T-helper 1 cell treated with Interleukin-12 subunit alpha and Interleukin-12 subunit beta and Interleukin-4 antibody, amounts not matched to agents 30 μg/mL and 1 μg/mL, for 36 hours (primary cell): ENCODE measurements around the gene PLAC1.

Source experiments
- H3K27ac Mint-ChIP-seq: one replicate; pipeline ENCODE4 v1.8.0; 2021; ENCODE audit warnings: mild to moderate bottlenecking, mixed read lengths
- H3K27me3 Mint-ChIP-seq: one replicate; pipeline ENCODE4 v1.8.0; 2021; ENCODE audit warnings: low read depth, mixed read lengths
- H3K36me3 Mint-ChIP-seq: one replicate; pipeline ENCODE4 v1.8.0; 2021; ENCODE audit warnings: low read depth, mixed read lengths
- H3K4me1 Mint-ChIP-seq: one replicate; pipeline ENCODE4 v1.8.0; 2021; ENCODE audit warnings: low read depth, mixed read lengths
- H3K4me3 Mint-ChIP-seq: one replicate; pipeline ENCODE4 v1.8.0; 2021; ENCODE audit warnings: mild to moderate bottlenecking, moderate library complexity, mixed read lengths
- H3K9me3 Mint-ChIP-seq: one replicate; pipeline ENCODE4 v1.8.0; 2021; ENCODE audit warnings: mixed read lengths

The PLAC1 gene

DNA sequence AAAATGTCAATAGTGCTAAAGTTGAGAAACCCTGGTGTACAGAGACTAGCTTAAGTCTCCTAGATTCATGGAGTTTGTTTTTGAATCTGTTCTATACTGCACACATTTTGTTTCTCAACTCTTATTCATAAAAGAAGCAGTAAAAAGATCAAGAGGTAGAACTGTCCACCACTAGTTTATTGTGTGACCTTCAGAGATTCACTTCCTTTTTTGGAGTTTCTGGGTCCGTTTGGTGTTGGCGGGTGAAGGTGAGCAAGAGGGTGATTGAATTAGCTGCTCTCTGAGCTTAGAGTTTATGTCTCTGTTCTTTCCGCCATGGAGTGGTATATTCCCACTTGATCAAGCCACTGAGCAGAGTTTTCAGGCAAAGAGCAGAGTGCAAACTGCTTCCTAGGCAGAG is 21.4 kb upstream of the PLAC1 start:
- Mint-ChIP-seq H3K36me3 (peaks cover 1% of the 10 kb centered on the region), H3K9me3 (no peaks in the 10 kb centered on the region), H3K4me3 (no peak overlapping the region), H3K27me3 (no peaks in the 10 kb centered on the region), H3K27ac (no peak overlapping the region), H3K4me1 (no peaks in the 10 kb centered on the region)

DNA sequence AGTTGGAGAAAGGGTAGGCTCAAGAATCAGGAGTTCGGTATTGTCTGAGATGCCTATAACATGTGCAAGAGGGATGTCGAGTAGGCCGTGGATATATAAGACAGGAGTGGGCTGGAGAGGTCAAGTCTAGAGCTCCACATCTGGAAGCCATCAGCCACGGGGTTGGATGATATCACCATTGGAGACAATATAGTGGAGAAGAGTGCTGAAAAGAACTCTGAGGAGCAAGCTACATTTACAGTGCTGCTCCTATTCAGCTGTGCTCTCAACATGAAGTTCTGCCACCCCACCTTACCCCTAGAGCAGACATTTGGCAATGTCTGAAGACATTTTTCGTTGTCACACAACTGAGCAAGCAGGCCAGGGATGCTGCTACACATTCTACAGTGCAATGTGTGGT is 20.9 kb upstream of the PLAC1 start:
- Mint-ChIP-seq H3K4me3 (no peak overlapping the region), H3K9me3 (no peaks in the 10 kb centered on the region), H3K27ac (no peak overlapping the region), H3K36me3 (peaks cover 1% of the 10 kb centered on the region), H3K4me1 (no peaks in the 10 kb centered on the region), H3K27me3 (no peaks in the 10 kb centered on the region)

- no peak overlapping the region for H3K4me3 Mint-ChIP-seq
- peaks cover 1% of the 10 kb centered on the region for H3K36me3 Mint-ChIP-seq
- H3K9me3 Mint-ChIP-seq: no peaks in the 10 kb centered on the region
- H3K27me3 Mint-ChIP-seq: no peaks in the 10 kb centered on the region
- no peak overlapping the region for H3K27ac Mint-ChIP-seq
- no peaks in the 10 kb centered on the region for H3K4me1 Mint-ChIP-seq
These were observed 19.1 kb upstream of the PLAC1 start for GRCh38 chrX:134677332-134677731.

DNA sequence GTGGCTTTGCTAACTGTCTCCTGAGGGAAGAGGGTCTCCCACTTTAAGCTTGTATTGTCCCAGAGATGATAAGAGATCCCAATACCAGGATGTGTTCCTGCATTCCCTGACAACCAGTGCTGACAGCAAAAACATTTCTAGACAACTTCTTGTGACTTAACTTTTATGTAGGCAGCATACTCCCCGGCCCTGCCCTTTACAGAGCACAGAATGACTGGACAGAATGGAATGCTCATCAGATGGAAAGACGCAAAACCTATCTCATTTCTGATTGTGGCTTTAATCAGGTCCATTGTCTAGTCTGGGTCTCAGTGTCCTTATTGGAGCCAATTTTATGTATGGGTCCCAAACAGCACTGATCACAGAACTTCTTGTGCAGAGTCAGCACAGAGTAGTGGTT is 18.2 kb upstream of the PLAC1 start:
- H3K4me3 Mint-ChIP-seq: no peak overlapping the region
- no peaks in the 10 kb centered on the region for H3K27me3 Mint-ChIP-seq
- no peaks in the 10 kb centered on the region for H3K4me1 Mint-ChIP-seq
- peaks cover 1% of the 10 kb centered on the region for H3K36me3 Mint-ChIP-seq
- H3K27ac Mint-ChIP-seq: no peak overlapping the region
- peaks cover 2% of the 10 kb centered on the region for H3K9me3 Mint-ChIP-seq

GRCh38 chrX:134673123-134673522 is 14.9 kb upstream of the PLAC1 start:
- H3K4me1 Mint-ChIP-seq: peaks cover 2% of the 10 kb centered on the region
- peaks cover 5% of the 10 kb centered on the region for H3K9me3 Mint-ChIP-seq
- H3K4me3 Mint-ChIP-seq: no peak overlapping the region
- H3K36me3 Mint-ChIP-seq: no peaks in the 10 kb centered on the region
- H3K27me3 Mint-ChIP-seq: no peaks in the 10 kb centered on the region
- H3K27ac Mint-ChIP-seq: no peak overlapping the region

DNA sequence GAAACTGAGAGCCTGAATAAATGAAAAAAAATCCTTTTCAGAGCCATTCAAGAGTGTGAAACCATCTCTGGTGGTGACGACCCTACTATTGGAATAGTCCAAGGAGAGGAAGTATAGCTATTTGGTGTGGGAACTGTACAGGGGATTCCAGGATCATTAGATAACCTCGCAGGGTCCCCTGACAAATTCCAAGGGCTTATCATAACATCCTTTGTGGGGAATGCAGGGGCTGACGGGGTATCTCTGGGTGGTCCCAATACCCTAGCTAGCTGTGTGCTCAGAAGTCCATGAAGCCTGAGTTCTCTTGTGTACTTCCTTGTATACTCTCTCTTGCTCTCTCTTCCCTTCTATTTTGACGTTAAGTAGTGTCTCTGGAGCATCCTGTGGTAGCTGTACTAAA is 13.8 kb upstream of the PLAC1 start:
- peaks cover 2% of the 10 kb centered on the region for H3K4me1 Mint-ChIP-seq
- H3K27me3 Mint-ChIP-seq: no peaks in the 10 kb centered on the region
- peaks cover 5% of the 10 kb centered on the region for H3K9me3 Mint-ChIP-seq
- H3K4me3 Mint-ChIP-seq: no peak overlapping the region
- no peak overlapping the region for H3K27ac Mint-ChIP-seq
- no peaks in the 10 kb centered on the region for H3K36me3 Mint-ChIP-seq

- peaks cover 5% of the 10 kb centered on the region for H3K9me3 Mint-ChIP-seq
- no peaks in the 10 kb centered on the region for H3K27me3 Mint-ChIP-seq
- H3K4me3 Mint-ChIP-seq: no peak overlapping the region
- no peaks in the 10 kb centered on the region for H3K36me3 Mint-ChIP-seq
- no peak overlapping the region for H3K27ac Mint-ChIP-seq
- peaks cover 2% of the 10 kb centered on the region for H3K4me1 Mint-ChIP-seq
These were observed 13.0 kb upstream of the PLAC1 start for GRCh38 chrX:134671294-134671693.

DNA sequence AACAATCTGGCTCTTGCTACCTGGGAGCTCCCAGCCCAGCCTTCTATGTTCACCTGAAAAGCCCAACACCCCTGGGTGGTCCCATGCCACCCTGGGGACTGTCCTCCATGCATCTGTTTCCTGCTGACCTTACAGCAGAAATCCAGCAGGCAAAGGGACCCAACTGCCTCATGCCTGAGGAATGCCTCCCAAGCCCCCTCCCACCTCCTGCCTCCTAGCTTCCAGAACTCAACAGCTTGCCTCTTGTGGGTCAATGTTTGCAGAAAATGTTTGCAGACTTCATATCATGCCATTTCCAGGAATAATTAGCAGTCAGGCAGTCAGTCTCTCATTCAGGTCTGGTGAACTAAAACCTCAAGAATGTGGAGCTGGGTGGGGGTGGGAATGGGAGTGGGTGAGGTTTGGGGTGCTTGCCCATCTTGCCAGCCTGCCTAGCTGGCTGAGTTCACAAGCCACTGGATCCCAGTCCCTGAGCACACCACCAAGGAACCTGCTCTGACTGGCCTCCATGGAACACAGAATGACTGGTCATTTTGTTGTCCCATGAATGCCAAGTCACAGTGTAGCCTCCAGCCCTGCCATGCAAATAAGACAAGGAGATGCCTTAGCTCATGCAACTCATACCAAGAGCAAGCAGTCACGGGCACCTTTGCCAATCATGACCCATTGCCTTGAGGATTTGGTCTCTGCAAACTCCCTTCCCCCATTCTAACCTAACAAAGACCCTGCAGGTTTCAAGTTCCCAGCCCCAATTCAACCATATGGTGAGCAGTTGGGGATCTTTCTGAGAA is 12.1 kb upstream of the PLAC1 start:
- H3K9me3 Mint-ChIP-seq: peaks cover 5% of the 10 kb centered on the region
- H3K27ac Mint-ChIP-seq: no peak overlapping the region
- H3K4me3 Mint-ChIP-seq: no peak overlapping the region
- H3K4me1 Mint-ChIP-seq: peaks cover 2% of the 10 kb centered on the region
- no peaks in the 10 kb centered on the region for H3K27me3 Mint-ChIP-seq
- no peaks in the 10 kb centered on the region for H3K36me3 Mint-ChIP-seq

DNA sequence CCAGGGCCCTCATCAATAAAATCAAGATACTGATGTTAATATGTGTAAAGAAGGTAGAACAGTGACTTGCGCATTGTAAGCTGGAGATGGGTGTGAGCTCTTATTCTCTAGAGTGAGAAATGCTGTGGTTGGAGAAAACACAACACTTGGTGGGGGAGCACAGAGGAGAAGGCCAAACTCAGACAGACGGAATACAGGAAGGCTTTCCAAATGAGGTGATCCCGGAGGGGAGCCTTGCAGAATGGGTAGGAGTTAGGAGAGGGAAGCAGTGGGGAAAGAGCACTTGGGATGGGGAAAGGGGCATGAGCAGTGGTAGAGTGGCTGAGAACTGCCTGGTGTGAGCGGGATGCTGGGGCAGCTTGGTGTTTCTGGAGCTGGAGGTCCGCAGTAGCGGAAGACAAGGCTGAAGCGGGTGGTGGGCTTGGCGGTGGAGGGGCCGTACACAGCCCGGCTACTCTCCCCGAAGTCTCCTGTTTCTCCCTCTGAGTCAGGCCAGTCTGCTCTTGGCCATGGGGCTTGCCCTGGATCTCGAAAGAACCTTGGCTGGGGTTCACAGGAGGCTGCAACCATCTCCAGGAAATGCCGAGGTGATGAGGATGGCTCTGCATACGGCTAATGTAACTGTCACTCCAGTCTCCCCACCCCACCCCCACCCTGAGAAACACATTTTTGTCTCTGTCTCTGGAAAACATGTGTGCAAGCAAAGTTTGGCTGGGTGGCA is 11.3 kb upstream of the PLAC1 start:
- H3K27ac Mint-ChIP-seq: no peak overlapping the region
- no peak overlapping the region for H3K4me3 Mint-ChIP-seq
- H3K27me3 Mint-ChIP-seq: no peaks in the 10 kb centered on the region
- H3K9me3 Mint-ChIP-seq: peaks cover 5% of the 10 kb centered on the region
- no peaks in the 10 kb centered on the region for H3K36me3 Mint-ChIP-seq
- H3K4me1 Mint-ChIP-seq: peaks cover 2% of the 10 kb centered on the region

DNA sequence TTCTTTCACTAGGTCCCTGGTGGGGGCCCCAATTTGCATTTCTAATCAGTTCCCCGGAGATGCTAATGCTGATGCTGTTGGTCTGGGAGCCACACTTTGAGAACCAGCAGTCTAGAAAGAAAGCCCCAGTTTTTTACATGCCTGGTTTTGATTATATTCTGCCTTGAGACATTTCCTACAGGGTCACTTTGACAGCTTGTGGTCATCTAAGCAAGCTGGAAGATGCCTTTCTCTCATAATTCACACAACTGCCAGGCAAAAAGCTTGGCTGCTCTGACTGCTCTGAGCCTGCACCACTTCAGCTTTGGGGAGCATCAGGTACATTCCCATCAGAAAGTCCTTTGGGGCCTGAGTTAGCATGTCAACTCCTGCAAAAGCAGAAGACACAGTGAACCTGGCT is 5.9 kb upstream of the PLAC1 start:
- Mint-ChIP-seq H3K4me1 (no peaks in the 10 kb centered on the region), H3K9me3 (no peaks in the 10 kb centered on the region), H3K36me3 (no peaks in the 10 kb centered on the region), H3K27me3 (peaks cover 3% of the 10 kb centered on the region), H3K4me3 (no peak overlapping the region), H3K27ac (no peak overlapping the region)

DNA sequence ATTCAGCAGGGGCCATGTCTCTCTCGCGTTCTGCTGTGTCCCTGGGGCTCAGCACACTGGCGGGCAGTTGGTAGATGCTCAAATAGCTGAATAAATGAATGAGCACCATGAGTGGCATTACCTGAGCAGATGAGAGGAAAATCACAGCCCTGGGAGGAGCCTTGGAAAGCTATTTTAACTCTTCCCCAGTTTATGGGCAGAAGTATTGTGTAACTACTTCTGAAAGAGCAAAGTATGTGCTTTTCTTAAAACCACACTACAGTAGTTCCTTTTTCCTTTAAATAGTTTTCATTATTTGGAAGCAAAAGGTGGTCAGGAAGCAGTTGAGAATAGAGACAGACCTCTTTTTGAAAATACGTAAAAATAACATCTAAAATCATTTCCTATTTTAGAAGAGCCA is 3.0 kb upstream of the PLAC1 start:
- no peak overlapping the region for H3K4me3 Mint-ChIP-seq
- no peak overlapping the region for H3K27ac Mint-ChIP-seq
- H3K36me3 Mint-ChIP-seq: no peaks in the 10 kb centered on the region
- H3K9me3 Mint-ChIP-seq: no peaks in the 10 kb centered on the region
- peaks cover 3% of the 10 kb centered on the region for H3K27me3 Mint-ChIP-seq
- H3K4me1 Mint-ChIP-seq: no peaks in the 10 kb centered on the region

DNA sequence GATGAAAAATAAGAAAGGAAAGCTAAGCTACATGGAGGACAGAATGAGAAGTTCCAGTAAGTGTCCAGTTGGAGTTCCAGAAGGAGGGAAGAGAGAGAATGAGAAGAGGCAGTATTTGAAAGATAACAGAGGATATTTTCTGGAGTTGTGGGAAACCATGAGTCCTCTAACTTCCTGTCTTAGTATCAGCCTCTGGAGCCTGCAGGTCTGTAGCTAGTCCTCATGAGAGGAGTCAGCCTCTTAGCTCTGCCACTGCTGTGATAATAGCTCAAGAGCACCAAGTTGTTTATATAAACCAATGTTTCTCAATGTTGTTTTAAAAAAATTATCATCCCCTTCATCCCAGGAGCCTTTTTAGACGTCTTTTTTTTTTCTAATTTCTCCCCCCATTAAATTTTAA is 2.4 kb upstream of the PLAC1 start:
- no peaks in the 10 kb centered on the region for H3K9me3 Mint-ChIP-seq
- H3K4me3 Mint-ChIP-seq: no peak overlapping the region
- H3K27ac Mint-ChIP-seq: no peak overlapping the region
- H3K4me1 Mint-ChIP-seq: no peaks in the 10 kb centered on the region
- H3K36me3 Mint-ChIP-seq: no peaks in the 10 kb centered on the region
- peaks cover 3% of the 10 kb centered on the region for H3K27me3 Mint-ChIP-seq

GRCh38 chrX:134659761-134660160 is 1.5 kb upstream of the PLAC1 start:
- Mint-ChIP-seq H3K9me3 (no peaks in the 10 kb centered on the region), H3K4me1 (peaks cover 2% of the 10 kb centered on the region), H3K36me3 (no peaks in the 10 kb centered on the region), H3K4me3 (no peak overlapping the region), H3K27me3 (peaks cover 3% of the 10 kb centered on the region), H3K27ac (no peak overlapping the region)

GRCh38 chrX:134658760-134659023 is 421 bp upstream of the PLAC1 start:
- H3K4me1 Mint-ChIP-seq: peaks cover 7% of the 10 kb centered on the region
- H3K36me3 Mint-ChIP-seq: no peaks in the 10 kb centered on the region
- no peak overlapping the region for H3K27ac Mint-ChIP-seq
- H3K9me3 Mint-ChIP-seq: no peaks in the 10 kb centered on the region
- peaks cover 3% of the 10 kb centered on the region for H3K27me3 Mint-ChIP-seq
- no peak overlapping the region for H3K4me3 Mint-ChIP-seq

- Mint-ChIP-seq H3K9me3 (no peaks in the 10 kb centered on the region), H3K27me3 (no peaks in the 10 kb centered on the region), H3K4me1 (peaks cover 7% of the 10 kb centered on the region), H3K36me3 (no peaks in the 10 kb centered on the region), H3K27ac (no peak overlapping the region), H3K4me3 (no peak overlapping the region)
These were observed 3.8 kb downstream of the PLAC1 start for GRCh38 chrX:134654398-134655012.
